HG03342 (cell line): ENCODE results near the gene MYRF.

Source experiments
- ATAC-seq: cut with Tn5 transposase; IDR thresholded peaks from one replicate; pipeline ENCODE4 v1.9.1; 2021; ENCODE audit warnings: mild to moderate bottlenecking, moderate library complexity; ENCODE audit not compliant: unreplicated experiment

The MYRF gene

DNA sequence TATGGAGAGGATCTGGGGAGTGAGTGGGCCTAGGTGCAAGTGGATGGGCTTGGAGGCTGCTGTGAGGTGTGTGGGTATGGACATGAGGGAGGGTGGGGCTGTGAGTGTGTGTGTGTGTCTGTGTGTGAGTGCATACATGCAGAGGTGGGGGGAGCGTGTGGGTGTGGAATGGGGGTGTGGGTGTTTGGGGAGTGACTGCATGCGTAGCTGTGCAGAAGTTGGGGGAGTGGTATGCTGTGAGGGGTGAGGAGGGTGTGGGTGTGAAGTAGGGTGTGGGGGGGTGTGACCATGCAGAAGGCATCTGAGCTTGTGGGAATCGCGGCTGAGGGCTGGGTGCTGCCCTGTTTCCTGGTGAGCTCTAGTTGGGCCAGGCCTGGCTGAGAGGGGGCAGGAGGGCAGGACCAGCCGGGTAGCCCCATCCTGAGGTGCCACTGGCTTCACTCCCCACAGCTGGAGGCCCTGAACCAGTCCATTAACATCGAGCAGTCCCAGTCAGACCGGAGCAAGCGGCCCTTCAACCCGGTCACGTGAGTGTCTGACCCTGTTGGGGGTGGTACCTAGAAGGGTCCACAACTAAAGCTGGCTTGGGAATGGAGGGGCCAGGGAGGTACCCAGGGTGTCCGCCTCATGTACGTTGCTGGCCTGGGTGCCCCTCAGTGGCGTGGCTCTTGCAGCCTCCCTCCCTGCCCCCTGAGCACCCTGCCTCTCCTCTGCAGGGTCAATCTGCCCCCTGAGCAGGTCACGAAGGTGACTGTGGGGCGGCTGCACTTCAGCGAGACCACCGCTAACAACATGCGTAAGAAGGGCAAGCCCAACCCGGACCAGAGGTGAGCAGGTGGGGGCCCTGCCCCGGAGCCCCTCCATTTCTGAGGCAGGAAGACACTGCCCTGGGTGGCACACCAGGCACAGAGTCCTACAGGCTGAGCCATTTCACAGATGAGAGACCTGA, 23.4 kb downstream of the MYRF start:
- ATAC-seq, result no peak

DNA sequence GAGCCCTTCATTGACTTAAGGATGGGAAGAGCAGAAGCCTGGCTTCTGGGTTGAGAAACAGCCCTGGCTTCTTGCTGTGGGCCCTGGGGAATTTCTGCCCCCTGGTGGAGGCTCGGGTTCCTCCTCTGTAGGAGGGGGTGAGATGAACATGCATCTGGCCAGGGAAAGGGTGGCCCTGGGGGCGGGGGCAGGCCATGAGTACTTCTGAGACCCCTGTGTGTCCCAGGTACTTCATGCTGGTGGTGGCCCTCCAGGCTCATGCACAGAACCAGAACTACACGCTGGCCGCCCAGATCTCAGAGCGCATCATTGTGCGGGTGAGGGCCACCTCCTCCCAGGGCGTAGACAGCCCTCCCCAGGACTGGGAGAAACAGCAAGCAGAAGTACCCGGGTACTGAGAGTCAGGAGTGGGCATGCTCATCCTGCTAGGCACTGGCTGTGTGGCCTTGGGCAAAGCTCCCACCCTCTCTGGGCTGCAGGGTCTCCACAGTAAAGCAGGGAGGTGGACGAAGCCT, 24.2 kb downstream of the MYRF start:
- no peak for ATAC-seq

DNA sequence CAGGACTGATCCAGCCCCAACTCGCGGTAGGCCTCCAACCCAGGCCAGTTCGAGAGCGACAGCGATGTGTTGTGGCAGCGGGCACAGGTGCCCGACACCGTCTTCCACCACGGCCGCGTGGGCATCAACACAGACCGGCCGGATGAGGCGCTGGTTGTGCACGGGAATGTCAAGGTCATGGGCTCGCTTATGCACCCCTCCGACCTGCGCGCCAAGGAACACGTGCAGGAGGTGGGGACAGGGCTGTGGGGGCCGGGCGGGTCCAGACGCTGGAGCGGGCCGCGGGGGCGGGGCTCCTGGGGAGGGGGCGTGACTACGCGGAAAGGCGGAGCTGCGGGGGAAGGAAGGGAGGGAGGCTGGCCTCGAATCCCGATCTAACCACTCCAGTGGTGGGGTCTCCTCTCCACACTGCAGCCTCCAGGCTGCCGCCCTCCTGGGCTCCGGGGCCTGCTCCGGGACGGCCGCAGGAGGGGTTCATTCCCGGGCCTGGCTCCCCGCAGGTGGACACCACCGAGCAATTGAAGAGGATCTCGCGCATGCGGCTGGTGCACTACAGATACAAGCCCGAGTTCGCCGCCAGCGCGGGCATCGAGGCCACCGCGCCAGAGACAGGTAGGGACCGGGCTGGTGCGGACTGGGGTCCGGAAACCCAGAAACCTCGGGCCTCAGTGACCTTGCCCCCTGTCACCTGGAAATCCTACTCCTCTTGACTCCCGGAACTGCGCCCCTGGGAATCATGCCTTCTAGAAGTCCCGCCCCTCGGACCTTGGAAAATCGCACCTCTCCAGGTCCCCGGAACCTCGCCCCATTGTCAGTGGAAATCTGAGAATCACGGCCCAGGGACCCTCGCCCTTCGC, 25.0 kb downstream of the MYRF start:
- no peak for ATAC-seq

DNA sequence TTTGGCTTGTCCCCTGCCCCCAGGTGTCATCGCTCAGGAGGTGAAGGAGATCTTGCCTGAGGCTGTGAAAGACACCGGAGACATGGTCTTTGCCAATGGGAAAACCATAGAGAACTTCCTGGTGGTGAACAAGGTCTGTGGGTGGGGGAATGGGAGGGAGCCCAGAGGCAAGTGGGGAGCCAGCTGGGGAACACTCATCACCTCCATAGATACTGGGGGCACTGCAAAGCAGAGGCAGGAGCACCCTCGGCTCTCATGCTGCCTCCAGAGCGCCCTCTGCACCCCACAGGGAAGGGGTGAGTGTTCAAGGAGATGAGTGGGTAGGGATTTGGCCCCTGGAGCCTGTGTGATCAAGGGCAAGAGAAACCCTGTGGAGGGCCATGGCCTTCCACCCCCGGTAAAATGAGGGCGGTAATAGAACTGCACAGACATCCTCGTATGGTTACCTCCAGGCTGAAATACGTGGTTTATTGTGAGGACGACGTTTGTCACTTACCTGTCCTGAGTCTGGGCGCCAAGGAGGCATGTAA, 26.0 kb downstream of the MYRF start:
- ATAC-seq, result no peak

DNA sequence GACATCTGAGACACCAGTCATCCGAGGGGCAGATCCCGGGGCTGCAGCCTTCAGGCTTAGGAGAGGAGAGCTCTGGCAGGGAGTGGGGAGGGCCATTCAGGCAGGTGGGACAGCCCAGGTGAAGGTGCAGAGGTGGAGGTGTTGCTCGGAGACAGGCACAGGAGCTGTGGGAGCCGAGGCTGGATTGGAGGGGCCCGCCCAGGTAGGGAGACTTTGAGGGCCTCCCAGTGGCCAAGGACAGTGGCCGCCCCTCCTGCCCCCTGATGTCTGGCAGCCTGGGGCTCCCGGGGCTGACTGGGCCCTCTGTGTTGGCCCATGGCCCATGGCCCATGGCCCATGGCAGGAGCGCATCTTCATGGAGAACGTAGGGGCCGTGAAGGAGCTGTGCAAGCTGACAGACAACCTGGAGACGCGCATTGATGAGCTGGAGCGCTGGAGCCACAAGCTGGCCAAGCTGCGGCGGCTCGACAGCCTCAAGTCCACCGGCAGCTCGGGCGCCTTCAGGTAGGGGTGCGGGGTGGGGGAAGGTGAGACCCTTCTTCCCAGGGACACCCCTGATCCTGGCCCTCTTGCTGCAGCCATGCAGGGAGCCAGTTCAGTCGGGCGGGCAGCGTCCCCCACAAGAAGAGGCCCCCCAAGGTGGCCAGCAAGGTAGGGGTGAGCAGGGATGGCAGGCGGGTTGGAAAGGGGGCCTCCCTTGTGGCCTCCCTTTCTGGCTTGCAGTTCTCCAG, 26.6 kb downstream of the MYRF start:
- ATAC-seq, result no peak

DNA sequence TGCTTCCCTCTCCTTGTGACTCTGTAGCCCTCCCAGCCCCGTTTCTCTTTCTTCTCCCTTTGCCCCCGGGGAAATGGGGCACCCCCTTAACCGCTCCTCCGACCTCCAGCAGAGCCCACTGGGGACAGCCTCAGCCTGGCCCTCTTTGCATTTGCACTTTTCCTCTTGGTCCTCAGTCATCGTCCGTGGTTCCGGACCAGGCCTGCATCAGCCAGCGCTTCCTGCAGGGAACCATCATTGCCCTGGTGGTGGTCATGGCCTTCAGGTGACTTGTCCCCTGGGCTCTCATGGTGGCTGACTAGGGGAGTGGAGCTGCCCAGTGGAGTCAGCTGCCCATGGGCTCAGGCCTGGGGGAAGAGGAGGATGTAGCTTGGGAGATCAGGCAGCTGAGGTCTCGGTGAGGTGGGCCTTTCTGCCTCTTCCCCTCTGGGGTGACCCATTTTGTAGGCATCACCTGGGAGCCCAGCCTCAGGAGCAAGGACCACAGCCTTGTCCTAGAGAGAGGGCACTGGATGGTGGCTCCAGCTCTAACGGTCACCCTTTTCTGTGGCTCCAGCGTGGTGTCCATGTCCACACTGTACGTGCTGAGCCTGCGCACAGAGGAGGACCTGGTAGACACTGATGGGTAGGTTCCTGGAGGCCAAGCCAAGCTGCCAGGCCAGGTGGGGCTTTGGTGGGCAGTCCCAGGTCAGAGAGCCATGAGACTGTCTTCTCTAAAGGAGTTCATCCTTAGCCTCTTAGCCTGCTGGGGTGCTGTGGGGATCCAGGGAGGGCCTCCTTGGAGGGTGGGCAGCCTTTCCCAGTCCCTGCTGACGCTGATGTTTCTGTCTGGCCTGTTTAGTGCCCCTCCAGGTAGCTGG, 27.5 kb downstream of the MYRF start:
- ATAC-seq, result no peak

DNA sequence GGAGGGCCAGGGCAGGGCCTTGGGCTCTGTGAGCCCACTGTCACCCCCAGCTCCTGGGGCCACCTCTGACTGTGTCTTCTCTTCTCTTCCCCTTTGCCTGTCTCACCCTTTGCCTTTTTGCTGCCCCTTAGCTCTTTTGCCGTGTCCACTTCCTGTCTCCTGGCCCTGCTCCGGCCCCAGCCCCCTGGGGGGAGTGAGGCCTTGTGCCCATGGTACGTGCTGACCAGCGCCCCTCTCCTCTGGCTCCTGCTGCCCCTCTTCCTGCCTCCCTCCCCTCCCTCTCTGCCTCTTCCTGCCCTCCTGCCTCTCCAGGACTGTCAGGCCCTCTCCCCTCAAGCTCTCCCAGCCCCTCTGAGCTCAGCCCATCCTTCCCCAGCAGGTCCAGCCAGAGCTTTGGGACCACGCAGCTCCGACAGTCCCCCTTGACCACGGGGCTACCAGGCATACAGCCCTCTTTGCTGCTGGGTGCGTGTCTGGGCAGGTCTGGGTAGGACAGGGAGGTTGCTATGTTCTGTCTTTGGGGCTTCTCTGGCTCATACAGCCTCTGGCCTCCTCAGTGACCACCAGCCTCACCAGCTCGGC, 28.2 kb downstream of the MYRF start:
- ATAC-seq, result no peak

DNA sequence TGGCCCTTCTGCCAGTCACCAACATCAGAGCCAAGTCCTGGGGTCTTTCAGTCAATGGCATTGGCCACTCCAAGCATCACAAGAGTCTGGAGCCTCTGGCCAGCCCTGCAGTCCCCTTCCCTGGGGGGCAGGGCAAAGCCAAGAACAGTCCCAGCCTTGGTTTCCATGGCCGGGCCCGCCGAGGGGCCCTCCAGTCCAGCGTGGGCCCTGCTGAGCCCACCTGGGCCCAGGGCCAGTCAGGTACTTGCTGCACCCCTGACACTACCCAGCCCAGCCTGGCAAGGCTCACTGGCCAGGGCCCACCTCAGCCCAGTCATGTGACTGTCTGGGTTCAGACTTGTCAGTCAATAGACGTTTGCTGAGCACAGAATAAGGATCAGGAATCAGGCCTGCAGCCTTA, 29.1 kb downstream of the MYRF start:
- no peak for ATAC-seq

DNA sequence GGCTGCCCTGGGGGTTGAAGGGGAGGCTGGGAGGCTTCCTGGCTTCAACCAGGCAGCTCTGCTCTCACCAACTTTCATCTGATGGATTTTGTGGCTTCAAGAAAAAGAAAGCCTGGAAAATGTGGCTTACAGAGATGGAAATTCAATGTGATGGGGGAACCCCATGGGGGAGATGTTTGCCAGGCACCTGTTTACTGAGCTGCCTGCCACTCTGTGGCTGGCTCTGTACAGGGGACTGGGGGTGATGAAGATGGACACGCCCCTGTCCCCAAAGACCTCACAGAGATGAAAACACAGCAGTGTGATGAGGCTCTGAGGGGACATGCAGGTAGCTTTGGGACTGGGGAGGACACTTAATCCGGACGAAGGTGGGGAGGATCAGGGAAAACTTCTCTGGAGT, 29.9 kb downstream of the MYRF start:
- no peak for ATAC-seq

DNA sequence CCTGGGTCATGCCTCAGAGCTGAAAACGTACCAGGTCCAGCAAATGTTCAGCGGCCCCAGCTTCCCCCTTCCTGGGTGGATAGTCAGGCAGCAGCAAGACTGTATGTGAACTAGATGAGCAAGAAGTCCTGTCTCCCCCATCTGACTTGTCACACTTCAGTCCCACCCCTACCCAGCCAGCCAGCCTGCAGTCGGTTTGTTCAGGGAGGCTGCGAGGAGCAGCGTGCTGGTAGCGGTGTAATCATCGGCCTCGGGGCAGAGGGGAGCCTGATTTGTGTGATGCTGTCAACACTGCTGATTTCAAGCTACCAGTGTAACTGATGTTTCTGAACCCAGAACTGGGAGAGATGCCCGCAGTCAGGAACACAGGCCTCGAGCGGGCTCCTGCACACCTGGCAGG, 30.4 kb downstream of the MYRF start:
- ATAC-seq, result no peak

DNA sequence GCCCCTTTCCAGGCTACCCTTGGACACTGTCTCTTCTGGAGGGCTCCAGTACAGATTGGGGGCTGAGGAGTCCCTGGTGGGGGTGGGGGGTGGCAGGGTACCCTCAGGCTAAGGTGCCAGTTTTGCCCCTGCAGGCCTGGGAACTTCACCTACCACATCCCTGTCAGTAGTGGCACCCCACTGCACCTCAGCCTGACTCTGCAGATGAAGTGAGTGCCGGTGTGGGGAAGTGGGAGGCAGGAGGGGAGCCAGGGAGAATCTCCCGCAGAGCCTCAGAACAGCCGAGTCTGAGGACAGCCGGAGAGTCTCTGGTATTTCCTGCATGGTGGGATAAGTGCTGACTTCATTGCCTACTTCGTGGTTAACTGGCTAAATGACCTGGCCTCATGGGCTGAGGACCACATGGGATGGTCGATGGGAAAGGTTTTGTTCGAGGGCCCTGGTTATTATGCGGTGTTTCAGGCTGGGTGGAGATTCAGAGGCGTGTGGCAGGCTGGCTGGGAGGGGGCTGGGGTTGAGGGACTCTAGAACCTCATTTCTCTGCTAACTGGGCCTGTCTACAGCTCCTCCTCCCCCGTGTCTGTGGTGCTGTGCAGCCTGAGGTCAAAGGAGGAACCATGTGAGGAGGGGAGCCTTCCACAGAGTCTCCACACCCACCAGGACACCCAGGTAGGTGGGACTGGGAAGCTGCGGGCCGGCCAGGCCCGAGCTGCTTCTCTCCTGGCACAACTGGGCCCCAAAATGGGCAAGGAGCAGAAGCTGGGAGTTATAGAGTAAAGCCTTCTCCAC, 31.5 kb downstream of the MYRF start:
- no peak for ATAC-seq

DNA sequence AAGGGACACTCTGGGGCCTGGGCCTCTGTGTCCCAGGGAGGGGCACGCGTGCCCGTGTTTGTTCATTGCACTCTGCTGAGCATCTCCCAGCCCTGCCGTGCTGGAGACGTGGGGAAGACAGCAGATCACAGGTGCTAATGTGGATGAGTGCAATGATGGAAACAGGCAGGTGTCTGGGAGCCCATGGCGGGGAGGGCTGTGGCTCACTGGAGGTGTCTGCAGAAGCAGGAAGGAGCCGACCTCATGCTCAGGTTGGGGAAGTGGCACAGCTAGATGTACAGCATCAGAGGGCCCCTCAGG, 32.0 kb downstream of the MYRF start:
- no peak for ATAC-seq

DNA sequence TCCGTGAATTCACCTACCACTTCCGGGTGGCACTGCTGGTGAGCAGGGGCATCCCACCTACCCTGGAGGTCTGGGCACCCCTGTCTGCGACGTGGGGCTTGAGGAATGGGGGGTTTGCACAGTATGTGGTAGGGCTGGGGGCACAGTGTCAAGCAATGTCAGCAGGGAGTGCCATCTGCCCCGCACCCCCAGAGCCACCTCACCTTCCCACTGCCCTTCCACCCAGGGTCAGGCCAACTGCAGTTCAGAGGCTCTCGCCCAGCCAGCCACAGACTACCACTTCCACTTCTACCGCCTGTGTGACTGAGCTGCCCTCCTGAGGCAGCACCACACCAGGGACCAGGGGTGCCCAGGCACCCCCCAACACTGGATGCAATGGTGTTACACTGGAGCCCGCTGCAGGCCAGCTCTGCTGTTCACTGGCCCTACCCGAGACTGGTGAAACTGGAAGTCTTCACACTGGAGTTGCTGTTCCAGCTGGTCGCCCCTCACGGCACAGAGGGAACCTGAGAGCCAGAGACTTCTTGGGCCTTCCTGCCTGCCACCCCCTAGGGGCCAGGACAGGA, 33.5 kb downstream of the MYRF start:
- ATAC-seq, result peak; percentile 43

DNA sequence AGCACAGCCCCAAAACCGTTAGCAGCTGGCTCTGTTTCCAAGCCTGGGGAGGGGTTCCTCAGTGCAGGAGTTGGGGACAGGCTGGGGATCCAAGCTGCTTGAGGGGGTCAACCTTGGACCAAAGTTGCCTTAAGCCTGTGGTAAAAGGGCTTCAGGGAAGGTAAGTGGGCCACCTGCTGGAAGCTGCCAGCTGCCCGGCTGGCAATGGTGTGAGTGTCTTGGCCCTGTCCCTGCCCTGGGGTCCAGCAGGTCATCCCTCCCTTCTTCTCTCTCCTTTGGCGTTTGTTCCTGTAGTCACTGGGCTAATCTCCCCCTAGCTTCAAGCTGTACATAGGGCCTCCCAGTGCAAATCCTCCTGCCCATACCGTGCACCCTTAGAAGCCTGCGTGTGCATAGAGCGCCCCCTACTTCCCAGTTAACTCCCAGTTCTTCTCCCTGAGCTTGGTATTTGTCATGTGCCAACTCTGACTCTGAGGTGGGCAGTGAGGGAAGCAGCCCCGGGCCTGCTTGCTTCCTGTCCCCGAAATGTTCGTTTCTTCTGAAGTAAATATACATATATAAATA, 35.6 kb downstream of the MYRF start:
- no peak for ATAC-seq

DNA sequence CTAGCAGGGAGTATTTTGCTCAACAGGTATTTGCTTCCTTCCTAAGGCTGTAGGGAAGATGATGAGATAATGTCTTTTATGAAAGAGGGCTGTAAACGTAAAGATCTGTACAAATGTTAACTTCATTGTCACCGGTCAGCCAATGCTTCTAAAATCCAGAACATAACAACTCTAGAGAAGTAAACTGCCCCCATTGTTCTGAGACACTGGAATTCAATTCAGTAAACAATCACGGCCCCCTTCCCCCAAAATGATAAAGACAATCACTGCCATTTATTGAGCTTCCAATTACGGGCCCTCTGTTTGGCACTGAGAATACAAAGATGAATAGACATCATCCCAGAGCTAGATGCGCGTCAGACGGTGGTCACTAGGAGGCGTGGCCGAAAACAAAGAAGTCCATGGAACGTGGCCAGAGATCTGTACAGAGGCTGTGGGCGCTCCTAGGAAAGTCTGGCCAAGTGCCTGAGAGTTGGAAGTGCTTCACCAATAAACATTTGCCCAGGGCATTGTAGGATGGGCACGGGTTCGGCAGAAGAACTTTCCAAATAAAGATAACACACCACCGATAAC, 39.4 kb downstream of the MYRF start:
- peak; percentile 24 for ATAC-seq

DNA sequence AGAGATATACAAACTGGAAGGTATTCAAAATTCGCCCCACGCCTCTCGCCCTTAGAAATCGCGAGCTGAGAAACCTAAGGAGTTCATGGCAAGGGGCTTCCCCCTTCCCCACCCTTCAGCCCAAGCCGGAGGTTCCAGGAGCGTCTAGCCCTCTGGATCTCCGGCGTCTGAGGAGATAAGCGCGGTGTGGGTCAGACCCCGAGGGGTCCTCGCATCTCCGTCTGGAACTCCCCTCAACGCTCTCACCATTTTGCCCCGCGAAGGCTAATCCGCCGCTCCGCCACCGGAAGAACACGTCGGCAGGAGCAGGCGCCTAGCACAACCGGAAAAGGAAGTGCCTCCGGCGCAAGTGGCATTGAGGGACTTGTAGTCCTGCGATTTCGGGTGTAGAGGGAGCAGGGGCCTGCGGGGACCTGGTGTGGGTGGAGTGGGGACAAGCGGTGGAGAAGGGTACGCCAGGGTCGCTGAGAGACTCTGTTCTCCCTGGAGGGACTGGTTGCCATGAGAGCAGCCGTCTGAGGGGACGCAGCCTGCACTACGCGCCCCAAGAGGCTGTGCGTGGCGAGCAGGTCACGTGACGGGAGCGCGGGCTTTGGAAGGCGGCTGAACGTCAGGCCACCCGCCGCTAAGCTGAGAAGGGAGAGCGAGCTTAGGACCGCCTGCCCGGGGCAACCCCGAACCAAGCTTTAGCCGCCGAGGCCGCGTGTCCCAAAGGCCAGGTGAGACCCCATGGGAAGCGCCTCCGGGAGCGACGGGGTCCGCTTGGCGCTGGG, 40.1 kb downstream of the MYRF start, which contains the start of the genes FEN1 and TMEM258:
Gene FEN1 (plus strand): TSS at position 602 of the 773 bp plus-strand sequence. CDS start 2,451 bp downstream, outside the sequence.
Gene TMEM258 (minus strand): TSS at position 290 of the 773 bp plus-strand sequence. CDS start 41 bp downstream, at position 249.
- peak; percentile 83 for ATAC-seq
